Common myeloid progenitor, CD34-positive (primary cell): Measurements from ENCODE around the gene ZNF750.

Experiments used
- CTCF ChIA-PET: fragments of 350-600 bp; sonication (Branson Sonifier 250); formaldehyde crosslinking; loops from one replicate; lab custom pipeline; 2021; ENCODE audit warnings: antibody characterized with exemption; lab: Charles Lee
- POLR2A ChIA-PET: fragments of 350-600 bp; sonication (Branson Sonifier 250); formaldehyde crosslinking; loops from one replicate; lab custom pipeline; 2021; ENCODE audit warnings: antibody characterized with exemption; lab: Charles Lee
- DNase-seq, 3 donors: peaks; one replicate each; pipeline versions ENCODE4 v3.0.0 to v3.0.0-alpha.2; 2013
- H3K27ac ChIP-seq, 2 experiments: 1 replicate in 1 of 2; 2 replicates in 1 of 2; pipeline ENCODE4 v1.7.0; 2013; ENCODE audit warnings: inconsistent platforms in 2 of 2, low read length in 2 of 2, mild to moderate bottlenecking in 2 of 2, low read depth in 1 of 2, moderate library complexity in 1 of 2; ENCODE audit not compliant: severe bottlenecking in 2 of 2, insufficient read depth in 1 of 2, poor library complexity in 1 of 2
- H3K27me3 ChIP-seq, 5 experiments: replicated peaks in 2 of 5; 1 replicate in 3 of 5; 2 replicates in 2 of 5; pipeline versions ENCODE4 v1.6.1 to v1.7.0; 2013; ENCODE audit warnings: low read length in 4 of 5, mild to moderate bottlenecking in 2 of 5, moderate library complexity in 2 of 5, inconsistent platforms in 1 of 5; ENCODE audit not compliant: insufficient read depth in 5 of 5, control insufficient read depth in 4 of 5
- H3K36me3 ChIP-seq, 4 experiments: 1 replicate in 2 of 4; 2 replicates in 2 of 4; pipeline versions ENCODE4 v1.6.1 to v1.7.0; 2013; ENCODE audit warnings: low read length in 3 of 4, control low read depth in 1 of 4, mild to moderate bottlenecking in 1 of 4; ENCODE audit not compliant: control insufficient read depth in 4 of 4, insufficient read depth in 4 of 4
- H3K4me1 ChIP-seq, 4 experiments: 1 replicate in 3 of 4; 2 replicates in 1 of 4; pipeline versions ENCODE4 v1.6.1 to v1.7.1; 2013; ENCODE audit warnings: low read length in 3 of 4, mild to moderate bottlenecking in 3 of 4, control low read depth in 1 of 4, inconsistent platforms in 1 of 4, moderate library complexity in 1 of 4; ENCODE audit not compliant: control insufficient read depth in 4 of 4, insufficient read depth in 4 of 4; ENCODE audit errors: control extremely low read depth in 1 of 4
- H3K4me3 ChIP-seq, 7 experiments: 1 replicate in 4 of 7; 2 replicates in 3 of 7; pipeline versions ENCODE4 v1.5.1 to v1.7.0; 2013; ENCODE audit warnings: mild to moderate bottlenecking in 7 of 7, low read length in 6 of 7, moderate library complexity in 6 of 7, inconsistent platforms in 2 of 7, low read depth in 2 of 7, control low read depth in 1 of 7; ENCODE audit not compliant: insufficient read depth in 4 of 7, control insufficient read depth in 1 of 7; ENCODE audit errors: extremely low read depth in 1 of 7
- H3K9me3 ChIP-seq, 5 experiments: 1 replicate in 4 of 5; 2 replicates in 1 of 5; pipeline versions ENCODE4 v1.6.1 to v1.7.1; 2013; ENCODE audit warnings: low read length in 4 of 5, mild to moderate bottlenecking in 2 of 5, inconsistent platforms in 1 of 5, low read depth in 1 of 5, moderate library complexity in 1 of 5; ENCODE audit not compliant: control insufficient read depth in 4 of 5, insufficient read depth in 2 of 5; ENCODE audit errors: control extremely low read depth in 1 of 5
- WGBS: methylation state at CpG from one replicate; pipeline ENCODE4 v1.1.5; 2013; ENCODE audit not compliant: insufficient coverage; 5-methylcytosine and 5-hydroxymethylcytosine counted together

The ZNF750 gene

GRCh38 chr17:82803185-82803584 is 36.6 kb downstream of the ZNF750 start:
- no peaks in the 10 kb centered on the region for H3K4me1 ChIP-seq
- H3K27ac ChIP-seq, result no peak overlapping the region
- peaks cover 2 to 46% (median 22%) of the 10 kb centered on the region in 4 experiments for H3K36me3 ChIP-seq
- CTCF ChIA-PET, result no interaction called here
- POLR2A ChIA-PET, result no interaction called here
- no peak for DNase-seq
- H3K27me3 ChIP-seq, result no peaks in the 10 kb centered on the region
- WGBS, result 90% methylated on average over 9 of the region's 9 CpGs
- H3K4me3 ChIP-seq, result no peak overlapping the region
- H3K9me3 ChIP-seq, result no peaks in the 10 kb centered on the region

GRCh38 chr17:82802075-82802780 is 37.6 kb downstream of the ZNF750 start:
- H3K36me3 ChIP-seq, result peaks cover 2 to 38% (median 18%) of the 10 kb centered on the region in 4 experiments
- H3K27ac ChIP-seq, result no peak overlapping the region
- no peak for DNase-seq
- no peaks in the 10 kb centered on the region for H3K9me3 ChIP-seq
- ChIA-PET CTCF (interaction anchor here (1.1 kb wide), 1 partner anchor 8 kb away, joined by 4 read pairs; no protein-coding TSS in a partner anchor), POLR2A (no interaction called here)
- no peak overlapping the region for H3K4me3 ChIP-seq
- H3K4me1 ChIP-seq, result no peaks in the 10 kb centered on the region
- H3K27me3 ChIP-seq, result no peaks in the 10 kb centered on the region
- 96% methylated on average over 12 of the region's 17 CpGs for WGBS

GRCh38 chr17:82801377-82801970 is 38.3 kb downstream of the ZNF750 start:
- ChIA-PET CTCF (interaction anchor here (1.1 kb wide), 1 partner anchor 7 kb away, joined by 4 read pairs; no protein-coding TSS in a partner anchor), POLR2A (no interaction called here)
- Histone ChIP-seq H3K27me3 (no peaks in the 10 kb centered on the region), H3K9me3 (no peaks in the 10 kb centered on the region), H3K4me1 (no peaks in the 10 kb centered on the region), H3K27ac (no peak overlapping the region), H3K4me3 (no peak overlapping the region), H3K36me3 (peaks cover 2 to 33% (median 15%) of the 10 kb centered on the region in 4 experiments)
- DNase-seq, result no peak
- 96% methylated on average over 63 of the region's 63 CpGs for WGBS

- Histone ChIP-seq H3K27ac (no peak overlapping the region), H3K4me3 (no peak overlapping the region), H3K9me3 (no peaks in the 10 kb centered on the region), H3K36me3 (peaks cover 2 to 30% (median 12%) of the 10 kb centered on the region in 4 experiments), H3K4me1 (no peaks in the 10 kb centered on the region), H3K27me3 (no peaks in the 10 kb centered on the region)
- 92% methylated on average over 10 of the region's 15 CpGs for WGBS
- CTCF ChIA-PET, result no interaction called here
- no peak for DNase-seq
- POLR2A ChIA-PET, result no interaction called here
These were observed 38.9 kb downstream of the ZNF750 start for GRCh38 chr17:82800885-82801284.

GRCh38 chr17:82799591-82799990 is 40.2 kb downstream of the ZNF750 start:
- WGBS, result 98% methylated on average over 16 of the region's 16 CpGs

GRCh38 chr17:82798752-82799151 is 41.1 kb downstream of the ZNF750 start:
- no peak for DNase-seq
- H3K36me3 ChIP-seq, result peaks cover 2 to 28% (median 16%) of the 10 kb centered on the region in 4 experiments
- no peaks in the 10 kb centered on the region for H3K9me3 ChIP-seq
- ChIA-PET CTCF (interaction anchor here (1.7 kb wide), 1 partner anchor 19 kb away, joined by 4 read pairs; no protein-coding TSS in a partner anchor), POLR2A (no interaction called here)
- 97% methylated on average over 7 of the region's 7 CpGs for WGBS
- no peak overlapping the region for H3K4me3 ChIP-seq
- no peaks in the 10 kb centered on the region for H3K27me3 ChIP-seq
- no peaks in the 10 kb centered on the region for H3K4me1 ChIP-seq
- no peak overlapping the region for H3K27ac ChIP-seq

More at GRCh38 chr17:82799591-82799990, 40.2 kb downstream of the ZNF750 start:
- CTCF ChIA-PET, result interaction anchor here (1.7 kb wide), 1 partner anchor 18 kb away, joined by 4 read pairs; no protein-coding TSS in a partner anchor
- Histone ChIP-seq H3K4me3 (no peak overlapping the region), H3K4me1 (no peaks in the 10 kb centered on the region), H3K27me3 (no peaks in the 10 kb centered on the region), H3K27ac (no peak overlapping the region), H3K9me3 (no peaks in the 10 kb centered on the region), H3K36me3 (peaks cover 2 to 28% (median 13%) of the 10 kb centered on the region in 4 experiments)
- POLR2A ChIA-PET, result no interaction called here
- DNase-seq, result no peak

GRCh38 chr17:82797061-82797460 is 42.8 kb downstream of the ZNF750 start:
- Histone ChIP-seq H3K27me3 (no peaks in the 10 kb centered on the region), H3K4me1 (no peaks in the 10 kb centered on the region), H3K27ac (no peak overlapping the region), H3K9me3 (no peaks in the 10 kb centered on the region), H3K36me3 (peaks cover 4 to 32% (median 18%) of the 10 kb centered on the region in 4 experiments), H3K4me3 (no peak overlapping the region)
- ChIA-PET CTCF (no interaction called here), POLR2A (no interaction called here)
- 96% methylated on average over 7 of the region's 9 CpGs for WGBS
- no peak for DNase-seq
